Keratinocyte (primary cell): ENCODE measurements around the gene PRKD1. TPM values are rescaled to one million over a fixed set of nuclear protein-coding genes. Genes with fewer than 3 reads are reported as not detected.

Experiments used
- DNase-seq: peaks from one replicate; pipeline ENCODE4 v3.0.0-alpha.2; 2011; ENCODE audit warnings: low read depth, missing footprints, low spot score
- FAIRE-seq: peaks from 2 replicates; lab custom pipeline; 2011; peaks lifted over from hg19 to GRCh38; lab: Jason Lieb, UNC
- H2AFZ ChIP-seq: 2 replicates; pipeline ENCODE4 v1.6.0; 2012; ENCODE audit warnings: low read length, control low read depth, inconsistent platforms; ENCODE audit not compliant: control insufficient read depth
- H3K27ac ChIP-seq: 2 replicates; pipeline ENCODE4 v1.5.1; 2011; ENCODE audit warnings: low read length; ENCODE audit not compliant: control insufficient read depth, insufficient read depth
- H3K27me3 ChIP-seq: 3 replicates; pipeline ENCODE4 v1.6.0; 2011; ENCODE audit warnings: low read length; ENCODE audit not compliant: control insufficient read depth, insufficient read depth; ENCODE audit errors: extremely low read depth
- H3K36me3 ChIP-seq, 2 experiments: 2 replicates in 1 of 2; 3 replicates in 1 of 2; pipeline ENCODE4 v1.5.1; 2011; ENCODE audit warnings: low read length in 2 of 2, mild to moderate bottlenecking in 1 of 2; ENCODE audit not compliant: control insufficient read depth in 2 of 2, insufficient read depth in 2 of 2; ENCODE audit errors: extremely low read depth in 1 of 2
- H3K4me1 ChIP-seq: 3 replicates; pipeline ENCODE4 v1.5.1; 2011; ENCODE audit warnings: low read length; ENCODE audit not compliant: control insufficient read depth, insufficient read depth; ENCODE audit errors: extremely low read depth
- H3K4me2 ChIP-seq: 3 replicates; pipeline ENCODE4 v1.6.0; 2011; ENCODE audit warnings: low read depth, low read length; ENCODE audit not compliant: control insufficient read depth, insufficient read depth; ENCODE audit errors: extremely low read depth
- H3K4me3 ChIP-seq, 3 experiments: fragments of 200-600 bp in 1 of 3; sonication (generic) in 1 of 3; 2 replicates in 2 of 3; 3 replicates in 1 of 3; pipeline ENCODE4 v1.5.1; 2011 to 2016; ENCODE audit warnings: low read length in 3 of 3, mild to moderate bottlenecking in 3 of 3, control low read depth in 2 of 3, inconsistent platforms in 1 of 3, low read depth in 1 of 3, mixed read lengths in 1 of 3, mixed run types in 1 of 3, moderate library complexity in 1 of 3; ENCODE audit not compliant: control insufficient read depth in 2 of 3, insufficient read depth in 2 of 3; ENCODE audit errors: extremely low read depth in 1 of 3
- H3K79me2 ChIP-seq: 2 replicates; pipeline ENCODE4 v1.6.0; 2012; ENCODE audit warnings: low read length; ENCODE audit not compliant: control insufficient read depth, insufficient read depth
- H3K9ac ChIP-seq: 3 replicates; pipeline ENCODE4 v1.6.0; 2011; ENCODE audit warnings: low read length; ENCODE audit not compliant: control insufficient read depth, insufficient read depth; ENCODE audit errors: extremely low read depth
- H3K9me1 ChIP-seq: 3 replicates; pipeline ENCODE4 v1.6.0; 2011; ENCODE audit warnings: low read length; ENCODE audit not compliant: control insufficient read depth, insufficient read depth; ENCODE audit errors: extremely low read depth
- H3K9me3 ChIP-seq: 2 replicates; pipeline ENCODE4 v1.5.1; 2012; ENCODE audit warnings: low read depth, low read length; ENCODE audit not compliant: control insufficient read depth
- H4K20me1 ChIP-seq: 3 replicates; pipeline ENCODE4 v1.6.0; 2011; ENCODE audit warnings: low read length; ENCODE audit not compliant: control insufficient read depth, insufficient read depth; ENCODE audit errors: extremely low read depth
- EZH2 ChIP-seq: IDR thresholded peaks from one replicate; pipeline ENCODE4 v1.6.1; 2012; ENCODE audit warnings: inconsistent platforms, mild to moderate bottlenecking, low read length, moderate library complexity
- dilution Hi-C: fragments of 300-500 bp; cut with MboI; formaldehyde crosslinking; loops from one replicate; pipeline ENCODE4 v1.7.0; 2020; ENCODE audit warnings: low sequenced_read_pairs; ENCODE audit not compliant: extremely low pct_ligation_motif_present
- polyA plus RNA-seq, 5 experiments: library from polyadenylated mRNA; depleted of rRNA in 3 of 5; stranded (reverse) in 3 of 5; stranded (forward) in 1 of 5; unstranded in 1 of 5; fragments of >200 nt; gene quantifications; 1 replicate in 1 of 5; 2 replicates in 3 of 5; 3 replicates in 1 of 5; pipeline versions ENCODE4 v1.2.1 to v1.2.3, GENCODE V29; 2011 to 2012; ENCODE audit warnings: missing spikeins in 2 of 5, low read depth in 1 of 5, low replicate concordance in 1 of 5
- TF ChIP-seq, protein P1 (sequence below), 3 experiments: IDR thresholded peaks in 1 of 3; conservative IDR thresholded peaks in 1 of 3; optimal IDR thresholded peaks in 1 of 3; 2 replicates in 2 of 3; 3 replicates in 1 of 3; pipeline versions ENCODE3 to v1.5.1; 2011; ENCODE audit warnings: low read length in 3 of 3, mild to moderate bottlenecking in 3 of 3, moderate library complexity in 2 of 3, control low read depth in 1 of 3, inconsistent platforms in 1 of 3; ENCODE audit not compliant: insufficient read depth in 2 of 3; ENCODE audit errors: extremely low read depth in 1 of 3

Gene PRKD1
- polyA plus RNA-seq, 1 donor (not counting 4 experiments of a cell fraction or from before 2014, with no cell fraction given): 0.49 TPM

DNA sequence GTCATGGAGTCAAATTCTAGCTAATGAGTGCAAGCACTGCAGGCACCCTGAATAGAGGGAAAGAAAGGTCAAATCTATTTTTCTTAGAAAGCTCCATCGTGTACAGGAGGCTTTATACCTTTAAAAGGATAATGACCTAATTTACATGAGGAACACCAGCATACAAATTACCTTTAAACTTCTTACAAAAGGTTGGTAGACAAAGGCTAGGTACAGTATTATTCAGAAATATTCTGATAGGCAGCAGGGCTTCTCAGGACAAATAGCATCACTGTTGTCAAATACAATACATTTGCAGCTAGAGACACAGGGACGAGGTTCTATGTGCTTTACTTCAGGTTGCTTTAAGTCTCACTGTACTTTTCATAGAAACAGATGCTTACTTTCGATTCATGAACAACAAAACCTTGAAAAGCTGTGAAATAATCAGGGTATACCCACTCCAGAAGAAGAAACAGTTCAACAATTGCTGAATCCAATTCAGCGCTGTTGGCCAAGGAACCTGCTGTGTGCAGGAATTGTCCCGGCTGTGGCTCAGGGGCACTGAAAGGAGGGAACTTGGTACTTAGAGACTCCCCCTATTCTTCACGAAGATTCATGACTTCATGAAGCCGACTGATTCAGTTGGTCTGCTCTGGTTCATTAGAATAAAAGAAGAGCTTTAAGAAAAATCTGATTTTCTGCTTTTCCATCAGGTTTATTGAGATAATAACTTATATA lies 252.9 kb downstream of the PRKD1 start:
- Histone ChIP-seq H3K9ac (no peak overlapping the region), H3K4me3 (no peak overlapping the region), H3K9me1 (no peaks in the 10 kb centered on the region), H3K79me2 (no peaks in the 10 kb centered on the region), H3K27ac (no peak overlapping the region), H4K20me1 (no peaks in the 10 kb centered on the region), H3K36me3 (no peaks in the 10 kb centered on the region), H3K9me3 (no peaks in the 10 kb centered on the region), H2AFZ (no peak overlapping the region), H3K4me2 (no peak overlapping the region), H3K4me1 (no peaks in the 10 kb centered on the region), H3K27me3 (no peaks in the 10 kb centered on the region)
- dilution Hi-C loops: no loop called here
- no peak for DNase-seq
- TF ChIP-seq, protein P1, sequence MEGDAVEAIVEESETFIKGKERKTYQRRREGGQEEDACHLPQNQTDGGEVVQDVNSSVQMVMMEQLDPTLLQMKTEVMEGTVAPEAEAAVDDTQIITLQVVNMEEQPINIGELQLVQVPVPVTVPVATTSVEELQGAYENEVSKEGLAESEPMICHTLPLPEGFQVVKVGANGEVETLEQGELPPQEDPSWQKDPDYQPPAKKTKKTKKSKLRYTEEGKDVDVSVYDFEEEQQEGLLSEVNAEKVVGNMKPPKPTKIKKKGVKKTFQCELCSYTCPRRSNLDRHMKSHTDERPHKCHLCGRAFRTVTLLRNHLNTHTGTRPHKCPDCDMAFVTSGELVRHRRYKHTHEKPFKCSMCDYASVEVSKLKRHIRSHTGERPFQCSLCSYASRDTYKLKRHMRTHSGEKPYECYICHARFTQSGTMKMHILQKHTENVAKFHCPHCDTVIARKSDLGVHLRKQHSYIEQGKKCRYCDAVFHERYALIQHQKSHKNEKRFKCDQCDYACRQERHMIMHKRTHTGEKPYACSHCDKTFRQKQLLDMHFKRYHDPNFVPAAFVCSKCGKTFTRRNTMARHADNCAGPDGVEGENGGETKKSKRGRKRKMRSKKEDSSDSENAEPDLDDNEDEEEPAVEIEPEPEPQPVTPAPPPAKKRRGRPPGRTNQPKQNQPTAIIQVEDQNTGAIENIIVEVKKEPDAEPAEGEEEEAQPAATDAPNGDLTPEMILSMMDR (optimal IDR thresholded peaks at IDR 0.05 in 1 of 3, IDR thresholded peaks at IDR 0.05 in 1 of 3, conservative IDR thresholded peaks at IDR 0.05 in 1 of 3; ENCODE audit: extremely low read depth in 1 of 3, insufficient read depth in 2 of 3, low read length in 3 of 3): no peak
- no peak for TF ChIP-seq EZH2
- no peak for FAIRE-seq

DNA sequence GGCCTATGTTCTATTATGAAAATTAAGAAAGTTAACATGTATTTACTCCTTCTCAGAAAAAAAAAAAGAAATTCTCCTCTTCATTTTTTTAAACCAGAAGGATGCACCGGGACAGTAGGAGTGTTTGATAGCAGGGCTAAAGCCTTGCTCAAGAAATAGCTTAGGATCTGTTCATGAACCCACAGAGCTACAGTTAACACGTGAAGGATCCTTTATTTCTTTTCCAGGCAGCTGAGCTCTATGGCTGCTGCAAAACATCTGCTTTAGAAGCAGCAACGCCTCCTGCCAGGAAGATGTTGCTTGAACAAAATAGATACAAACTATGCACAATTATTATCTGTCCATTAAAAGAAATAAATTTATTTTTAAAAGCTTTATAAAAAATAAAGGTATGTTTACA lies 254.8 kb downstream of the PRKD1 start:
- Histone ChIP-seq H3K9me1 (no peaks in the 10 kb centered on the region), H2AFZ (no peak overlapping the region), H3K4me3 (no peak overlapping the region), H3K36me3 (no peaks in the 10 kb centered on the region), H3K4me1 (no peaks in the 10 kb centered on the region), H3K27ac (no peak overlapping the region), H3K4me2 (no peak overlapping the region), H3K79me2 (no peaks in the 10 kb centered on the region), H3K9me3 (no peaks in the 10 kb centered on the region), H3K27me3 (no peaks in the 10 kb centered on the region), H3K9ac (no peak overlapping the region), H4K20me1 (no peaks in the 10 kb centered on the region)
- dilution Hi-C loops: no loop called here
- DNase-seq: no peak
- no peak for FAIRE-seq
- TF ChIP-seq, protein P1 (optimal IDR thresholded peaks at IDR 0.05 in 1 of 3, IDR thresholded peaks at IDR 0.05 in 1 of 3, conservative IDR thresholded peaks at IDR 0.05 in 1 of 3; ENCODE audit: extremely low read depth in 1 of 3, insufficient read depth in 2 of 3, low read length in 3 of 3): no peak
- no peak for TF ChIP-seq EZH2
